Stimulated activated CD8-positive, alpha-beta memory T cell treated with anti-CD3 and anti-CD28 coated beads, Interleukin-15, amount 100 ng/mL, for 48 hours (primary cell): Measurements from ENCODE around the gene NCF2.

ENCODE experiments used
- DNase-seq, 2 donors: peaks; one replicate each; pipeline ENCODE4 v3.0.0-alpha.2; 2020; ENCODE audit warnings: low read depth in 2 of 2

Gene NCF2

GRCh38 chr1:183553331-183553730 lies 36.9 kb downstream of the NCF2 start:
- DNase-seq: no peak

GRCh38 chr1:183552891-183553290 lies 37.4 kb downstream of the NCF2 start:
- DNase-seq: no peak

GRCh38 chr1:183552441-183552840 lies 37.8 kb downstream of the NCF2 start:
- DNase-seq: no peak

- DNase-seq: no peak
Observed at GRCh38 chr1:183551924-183552323, 38.3 kb downstream of the NCF2 start.

- no peak for DNase-seq
Observed at GRCh38 chr1:183550915-183551314, 39.3 kb downstream of the NCF2 start.

GRCh38 chr1:183548116-183548515 lies 42.1 kb downstream of the NCF2 start:
- no peak for DNase-seq

- DNase-seq: no peak
Observed at GRCh38 chr1:183546427-183546826, 43.8 kb downstream of the NCF2 start.

GRCh38 chr1:183544598-183545297 lies 45.5 kb downstream of the NCF2 start:
- DNase-seq: no peak

- DNase-seq: no peak
Observed at GRCh38 chr1:183543619-183544204, 46.5 kb downstream of the NCF2 start.

- no peak for DNase-seq
Observed at GRCh38 chr1:183537405-183537804, 52.9 kb downstream of the NCF2 start.

GRCh38 chr1:183533617-183534174 lies 56.6 kb downstream of the NCF2 start:
- no peak for DNase-seq

GRCh38 chr1:183528577-183528976 lies 61.7 kb downstream of the NCF2 start:
- no peak for DNase-seq

- no peak for DNase-seq
Observed at GRCh38 chr1:183522104-183522503, 68.2 kb downstream of the NCF2 start.

GRCh38 chr1:183520379-183520778 lies 69.9 kb downstream of the NCF2 start:
- DNase-seq: no peak

- DNase-seq: no peak
Observed at GRCh38 chr1:183517401-183517800, 72.9 kb downstream of the NCF2 start.

- no peak for DNase-seq
Observed at GRCh38 chr1:183516725-183517124, 73.5 kb downstream of the NCF2 start.

- DNase-seq: no peak
Observed at GRCh38 chr1:183515002-183515689, 75.1 kb downstream of the NCF2 start.

- DNase-seq: no peak
Observed at GRCh38 chr1:183514235-183514634, 76.0 kb downstream of the NCF2 start.

GRCh38 chr1:183512450-183512849 lies 77.8 kb downstream of the NCF2 start:
- DNase-seq: no peak

- no peak for DNase-seq
Observed at GRCh38 chr1:183508694-183509093, 81.6 kb downstream of the NCF2 start.

- DNase-seq: no peak
Observed at GRCh38 chr1:183506561-183506960, 83.7 kb downstream of the NCF2 start.
